HCT116 (cell line): Measurements from ENCODE around the gene FES. TPM values are rescaled to one million over a fixed set of nuclear protein-coding genes. Genes with fewer than 3 reads are reported as not detected.

ENCODE experiments used
- ATAC-seq: fragments of 200-7000 bp; cut with Tn5 transposase; 2 replicates; pipeline ENCODE4 v1.9.1; 2020; ENCODE audit warnings: mild to moderate bottlenecking, moderate library complexity
- BruUV-seq: library from RNA; stranded (reverse); fragments of 400-500 nt; replicated peaks from 2 replicates; lab custom pipeline; 2021; lab: Mats Ljungman, UMichigan
- CTCF ChIA-PET: fragments of 300-600 bp; sonication (Branson Sonifier 250); formaldehyde crosslinking; loops from one replicate; lab custom pipeline; 2021; ENCODE audit warnings: antibody characterized with exemption; lab: Charles Lee
- POLR2A ChIA-PET: fragments of 300-600, 350-600 bp; sonication (Branson Sonifier 250); formaldehyde crosslinking; loops from one replicate; lab custom pipeline; 2021; ENCODE audit warnings: antibody characterized with exemption; lab: Charles Lee
- RAD21 ChIA-PET, 2 experiments: fragments of 300-600 bp; sonication (Branson Sonifier 250); formaldehyde crosslinking; loops; one replicate each; lab custom pipeline; 2023; ENCODE audit warnings: low total read pairs in 2 of 2; ENCODE audit not compliant: uncharacterized antibody in 2 of 2, unreplicated experiment in 2 of 2, low non-redundant PET in 1 of 2; lab: Charles Lee
- DNase-seq: peaks from one replicate; pipeline ENCODE4 v3.0.0-alpha.2; 2010; ENCODE audit warnings: low read depth, low spot score
- H2AFZ ChIP-seq: fragments of 200-600 bp; shearing (Covaris generic), sonication (generic); 2 replicates; pipeline ENCODE4 v1.6.1; 2017; ENCODE audit warnings: low read depth, mixed run types, mixed read lengths, antibody characterized with exemption, low read length; ENCODE audit not compliant: poor library complexity, severe bottlenecking
- H3K27ac ChIP-seq: 2 replicates; pipeline ENCODE4 v1.5.1; 2012; ENCODE audit warnings: low read depth, low read length
- H3K27me3 ChIP-seq: fragments of 200-600 bp; sonication (generic); 2 replicates; pipeline ENCODE4 v1.6.1; 2016; ENCODE audit warnings: mixed run types, low read length, mixed read lengths; ENCODE audit not compliant: insufficient read depth
- H3K36me3 ChIP-seq, 2 experiments: fragments of 200-500 bp in 1 of 2; fragments of 200-600 bp in 1 of 2; sonication (Bioruptor generic) in 1 of 2; sonication (generic) in 1 of 2; 2 replicates each; pipeline versions ENCODE4 v1.5.1 to v1.6.1; 2014 to 2016; ENCODE audit warnings: low read length in 2 of 2, inconsistent platforms in 1 of 2, mixed read lengths in 1 of 2, mixed run types in 1 of 2; ENCODE audit not compliant: insufficient read depth in 2 of 2, control insufficient read depth in 1 of 2
- H3K4me1 ChIP-seq, 2 experiments: fragments of 200-600 bp in 1 of 2; sonication (generic) in 1 of 2; 2 replicates each; pipeline versions ENCODE4 v1.5.1 to v1.6.1; 2012 to 2017; ENCODE audit warnings: low read length in 2 of 2, inconsistent platforms in 1 of 2, mild to moderate bottlenecking in 1 of 2, mixed read lengths in 1 of 2, mixed run types in 1 of 2, moderate library complexity in 1 of 2; ENCODE audit not compliant: insufficient read depth in 2 of 2, control insufficient read depth in 1 of 2
- H3K4me2 ChIP-seq: fragments of 200-600 bp; sonication (generic); 2 replicates; pipeline ENCODE4 v1.6.1; 2017; ENCODE audit warnings: mixed run types, low read length, mixed read lengths
- H3K4me3 ChIP-seq, 2 experiments: fragments of 200-600 bp in 1 of 2; sonication (generic) in 1 of 2; replicated peaks in 1 of 2; 2 replicates each; pipeline ENCODE4 v1.5.1; 2011 to 2016; ENCODE audit warnings: low read length in 2 of 2, control low read depth in 1 of 2, low read depth in 1 of 2, mild to moderate bottlenecking in 1 of 2, mixed read lengths in 1 of 2, mixed run types in 1 of 2
- H3K79me2 ChIP-seq: fragments of 200-600 bp; sonication (generic); 2 replicates; pipeline ENCODE4 v1.6.1; 2017; ENCODE audit warnings: mild to moderate bottlenecking, mixed run types, low read length, moderate library complexity, mixed read lengths; ENCODE audit not compliant: insufficient read depth
- H3K9ac ChIP-seq: fragments of 200-600 bp; sonication (generic); 2 replicates; pipeline ENCODE4 v1.6.1; 2016; ENCODE audit warnings: low read length, mixed read lengths
- H3K9me2 ChIP-seq: fragments of 200-600 bp; sonication (generic), shearing (Covaris generic); 2 replicates; pipeline ENCODE4 v1.6.1; 2017; ENCODE audit warnings: mixed run types, mild to moderate bottlenecking, moderate library complexity; ENCODE audit not compliant: insufficient read depth
- H3K9me3 ChIP-seq, 2 experiments: fragments of 200-500 bp in 1 of 2; fragments of 200-600 bp in 1 of 2; sonication (Bioruptor generic) in 1 of 2; sonication (generic) in 1 of 2; 2 replicates each; pipeline ENCODE4 v1.6.1; 2014 to 2017; ENCODE audit warnings: low read length in 2 of 2, mixed read lengths in 2 of 2, inconsistent platforms in 1 of 2, low read depth in 1 of 2, mild to moderate bottlenecking in 1 of 2, mixed run types in 1 of 2, moderate library complexity in 1 of 2; ENCODE audit not compliant: control insufficient read depth in 1 of 2, insufficient read depth in 1 of 2
- H4K20me1 ChIP-seq: fragments of 200-600 bp; sonication (generic), shearing (Covaris generic); 2 replicates; pipeline ENCODE4 v1.6.1; 2017; ENCODE audit warnings: mixed run types, mild to moderate bottlenecking, moderate library complexity; ENCODE audit not compliant: insufficient read depth
- ATF3 ChIP-seq: IDR thresholded peaks from 2 replicates; pipeline ENCODE4 v1.6.1; 2012
- CBX3 ChIP-seq: IDR thresholded peaks from 2 replicates; pipeline ENCODE4 v1.6.1; 2012; ENCODE audit warnings: low read depth
- CTCF ChIP-seq, 3 experiments: fragments of 200-600 bp in 1 of 3; sonication (generic) in 1 of 3; IDR thresholded peaks in 2 of 3; conservative IDR thresholded peaks in 1 of 3; 2 replicates each; pipeline ENCODE4 v1.5.1; 2012 to 2017; ENCODE audit warnings: low read depth in 2 of 3, low read length in 2 of 3, antibody characterized with exemption in 1 of 3, borderline replicate concordance in 1 of 3, control low read depth in 1 of 3, mild to moderate bottlenecking in 1 of 3, mixed read lengths in 1 of 3, mixed run types in 1 of 3, moderate library complexity in 1 of 3; ENCODE audit not compliant: insufficient read depth in 1 of 3
- EGR1 ChIP-seq: IDR thresholded peaks from 2 replicates; pipeline ENCODE4 v1.6.1; 2012; ENCODE audit warnings: low read depth
- EZH2 ChIP-seq: fragments of 200-600 bp; sonication (generic); IDR thresholded peaks from 2 replicates; pipeline ENCODE4 v1.6.1; 2017; ENCODE audit warnings: antibody characterized with exemption, mixed run types
- EZH2phosphoT487 ChIP-seq: fragments of 200-600 bp; IDR thresholded peaks from 2 replicates; pipeline ENCODE4 v1.6.1; 2018; ENCODE audit warnings: antibody characterized with exemption, borderline replicate concordance
- MAX ChIP-seq: IDR thresholded peaks from 2 replicates; pipeline ENCODE4 v1.6.1; 2012
- RAD21 ChIP-seq: IDR thresholded peaks from 2 replicates; pipeline ENCODE4 v1.6.1; 2012; ENCODE audit warnings: low read depth, mild to moderate bottlenecking
- SIN3A ChIP-seq: IDR thresholded peaks from 2 replicates; pipeline ENCODE4 v1.6.1; 2012; ENCODE audit warnings: low read depth
- SP1 ChIP-seq: IDR thresholded peaks from 2 replicates; pipeline ENCODE4 v1.6.1; 2012; ENCODE audit warnings: low read depth
- TCF7L2 ChIP-seq: IDR thresholded peaks from 2 replicates; pipeline ENCODE4 v1.7.0; 2011; ENCODE audit warnings: borderline replicate concordance, inconsistent platforms; ENCODE audit not compliant: insufficient read depth, insufficient read length; ENCODE audit errors: extremely low read depth
- ZBTB33 ChIP-seq: IDR thresholded peaks from 2 replicates; pipeline ENCODE4 v1.6.1; 2011; ENCODE audit warnings: mild to moderate bottlenecking, low read length, moderate library complexity; ENCODE audit not compliant: insufficient replicate concordance; ENCODE audit errors: extremely low read depth
- ZNF274 ChIP-seq: fragments of 200-500 bp; sonication (Bioruptor generic); IDR thresholded peaks from 2 replicates; pipeline ENCODE4 v1.6.1; 2014; ENCODE audit warnings: mild to moderate bottlenecking, low read depth, low read length, inconsistent platforms
- intact Hi-C: fragments of 100-400 bp; cut with micrococcal nuclease; formaldehyde crosslinking; loops from 2 replicates; pipeline ENCODE4 v1.10.0; 2022
- total RNA-seq: library from RNA; stranded (reverse); gene quantifications from one replicate; pipeline ENCODE4 v1.2.1, GENCODE V29; 2021; ENCODE audit not compliant: unreplicated experiment

FES gene
- total RNA-seq, 1 experiment from 2014 or later = 5.3 TPM

GRCh38 chr15:90851940-90852339 lies 32.4 kb upstream of the FES start:
- Histone ChIP-seq H3K27me3 (no peaks in the 10 kb centered on the region), H2AFZ (no peak overlapping the region), H3K4me3 (no peak overlapping the region), H3K36me3 (no peaks in the 10 kb centered on the region), H3K9ac (no peak overlapping the region), H3K9me2 (no peaks in the 10 kb centered on the region), H3K79me2 (no peaks in the 10 kb centered on the region), H4K20me1 (no peaks in the 10 kb centered on the region), H3K4me1 (peaks cover 0 to 12% of the 10 kb centered on the region in 2 experiments; a peak in 2 of 4 replicates), H3K4me2 (no peak overlapping the region), H3K27ac (no peak overlapping the region), H3K9me3 (no peaks in the 10 kb centered on the region)
- DNase-seq (no peak), ATAC-seq (no peak)
- POLR2A ChIA-PET = no interaction called here
- CTCF ChIA-PET = no interaction called here
- no TSS peak for BruUV-seq
- TF ChIP-seq RAD21 (no peak), CTCF (IDR thresholded peaks at IDR 0.05 in 2 of 3, conservative IDR thresholded peaks at IDR 0.05 in 1 of 3; ENCODE audit: borderline replicate concordance in 1 of 3, insufficient read depth in 1 of 3, low read depth in 2 of 3, low read length in 2 of 3) (no peak), SIN3A (no peak), MAX (no peak)
- RAD21 ChIA-PET = no interaction called here
- intact Hi-C loops = no loop called here

- ATAC-seq (no peak), DNase-seq (no peak)
- no peak overlapping the region for H3K4me2 ChIP-seq
- H4K20me1 ChIP-seq = no peaks in the 10 kb centered on the region
- H3K36me3 ChIP-seq = no peaks in the 10 kb centered on the region
- H3K4me1 ChIP-seq = peaks cover 9 to 24% of the 10 kb centered on the region in 2 experiments
- BruUV-seq = no TSS peak
- TF ChIP-seq ZNF274 (no peak), ATF3 (no peak), CTCF (IDR thresholded peaks at IDR 0.05 in 2 of 3, conservative IDR thresholded peaks at IDR 0.05 in 1 of 3; ENCODE audit: borderline replicate concordance in 1 of 3, insufficient read depth in 1 of 3, low read depth in 2 of 3, low read length in 2 of 3) (no peak), EGR1 (no peak), ZBTB33 (no peak), CBX3 (no peak), SP1 (no peak), TCF7L2 (no peak), EZH2 (no peak), EZH2phosphoT487 (no peak)
- ChIA-PET POLR2A (interaction anchor here (1.6 kb wide), 1 partner anchor 13 kb away, joined by 4 read pairs; the partner anchor contains the start of gene FURIN), CTCF (no interaction called here), RAD21 (no interaction called here)
- no peak overlapping the region for H3K4me3 ChIP-seq
- H3K9ac ChIP-seq = no peak overlapping the region
- H3K27me3 ChIP-seq = peaks cover 8% of the 10 kb centered on the region; the same call in 1 of the 2 replicates
- no peaks in the 10 kb centered on the region for H3K79me2 ChIP-seq
- intact Hi-C loops = no loop called here
- H3K9me3 ChIP-seq = no peaks in the 10 kb centered on the region
- no peaks in the 10 kb centered on the region for H3K9me2 ChIP-seq
- H3K27ac ChIP-seq = no peak overlapping the region
- no peak overlapping the region for H2AFZ ChIP-seq
Measured at GRCh38 chr15:90855139-90855538, 29.2 kb upstream of the FES start.
